Epithelial cell of esophagus (primary cell): ENCODE measurements around the gene KRTAP10-4.
"Not testable (repeated sequence)": the region's sequence is repeated elsewhere in the genome, so short reads cannot be mapped to it uniquely, and the experiment has no call there.

Experiments
- DNase-seq: peaks from one replicate; pipeline ENCODE4 v3.0.0; 2010; ENCODE audit warnings: low read depth
- H3K4me3 ChIP-seq: 2 replicates; pipeline ENCODE4 v1.5.1; 2011; ENCODE audit warnings: mild to moderate bottlenecking, low read length, control low read depth
- CTCF ChIP-seq: IDR thresholded peaks from 2 replicates; pipeline ENCODE4 v1.5.1; 2011; ENCODE audit warnings: low read depth, mild to moderate bottlenecking, low read length, control low read depth, inconsistent platforms; ENCODE audit not compliant: insufficient read depth; ENCODE audit errors: missing control alignments

Gene KRTAP10-4

GRCh38 chr21:44548381-44548780, 25.1 kb upstream of the KRTAP10-4 start:
- no peak overlapping the region for H3K4me3 ChIP-seq
- DNase-seq, result no peak
- no peak for TF ChIP-seq CTCF

GRCh38 chr21:44548922-44549321, 24.6 kb upstream of the KRTAP10-4 start:
- peak; percentile 5 for DNase-seq
- no peak for TF ChIP-seq CTCF
- peak overlapping the region; percentile 18 for H3K4me3 ChIP-seq

- no peak for DNase-seq
- no peak for TF ChIP-seq CTCF
- H3K4me3 ChIP-seq, result no peak overlapping the region
Measured at GRCh38 chr21:44549525-44550211, 23.9 kb upstream of the KRTAP10-4 start.

GRCh38 chr21:44550285-44550684, 23.2 kb upstream of the KRTAP10-4 start:
- not testable (repeated sequence) for DNase-seq, H3K4me3 ChIP-seq

- no peak for DNase-seq
- no peak overlapping the region for H3K4me3 ChIP-seq
- no peak for TF ChIP-seq CTCF
Measured at GRCh38 chr21:44550807-44551206, 22.7 kb upstream of the KRTAP10-4 start.

GRCh38 chr21:44551340-44551961, 22.1 kb upstream of the KRTAP10-4 start, which contains the start of gene KRTAP10-2:
Gene KRTAP10-2, minus strand, starts transcription at chr21:44551505. Its CDS starts 47 bp downstream, at chr21:44551458.
- no peak for TF ChIP-seq CTCF
- H3K4me3 ChIP-seq, result no peak within 1 kb of the TSS
- DNase-seq, result no peak

- no peak for DNase-seq
- no peak overlapping the region for H3K4me3 ChIP-seq
- TF ChIP-seq CTCF, result no peak
Measured at GRCh38 chr21:44552136-44552535, 21.4 kb upstream of the KRTAP10-4 start.
